Progenitor cell of endocrine pancreas (in vitro differentiated cells): ENCODE results near the gene VN1R2. TPM values are rescaled to one million over a fixed set of nuclear protein-coding genes. Genes with fewer than 3 reads are reported as not detected.
"Not testable (repeated sequence)": the region's sequence is repeated elsewhere in the genome, so short reads cannot be mapped to it uniquely, and the experiment has no call there.

Source experiments
- DNase-seq: peaks from one replicate; pipeline ENCODE4 v3.0.0; 2021; ENCODE audit warnings: low spot score; ENCODE audit not compliant: unreplicated experiment
- H3K27ac Mint-ChIP-seq: 2 replicates; pipeline ENCODE4 v1.8.0; 2021; ENCODE audit warnings: mild to moderate bottlenecking, moderate library complexity, mixed read lengths
- H3K27me3 Mint-ChIP-seq: 2 replicates; pipeline ENCODE4 v1.8.0; 2021; ENCODE audit warnings: mixed read lengths
- H3K36me3 Mint-ChIP-seq: 2 replicates; pipeline ENCODE4 v1.8.0; 2022; ENCODE audit warnings: mixed read lengths; ENCODE audit not compliant: insufficient read depth
- H3K4me1 Mint-ChIP-seq: 2 replicates; pipeline ENCODE4 v1.8.0; 2021; ENCODE audit warnings: low read depth, mixed read lengths
- H3K4me3 Mint-ChIP-seq: 2 replicates; pipeline ENCODE4 v1.8.0; 2021; ENCODE audit warnings: low read depth, mild to moderate bottlenecking, moderate library complexity, mixed read lengths
- H3K9me3 Mint-ChIP-seq: 2 replicates; pipeline ENCODE4 v1.8.0; 2021; ENCODE audit warnings: low read depth, mixed read lengths
- CTCF ChIP-seq: fragments of 200-600 bp; sonication (generic); IDR thresholded peaks from one replicate; pipeline ENCODE4 v1.5.0; 2021; ENCODE audit warnings: antibody characterized with exemption, mild to moderate bottlenecking; ENCODE audit not compliant: unreplicated experiment
- long read RNA-seq: library from polyadenylated mRNA; unstranded; transcript quantifications from one replicate; pipeline ENCODE4 v2.0.0, GENCODE V29; 2020
- total RNA-seq: library from RNA; stranded (reverse); gene quantifications from 2 replicates; pipeline ENCODE4 v1.2.1, GENCODE V29; 2021

VN1R2 gene, protein sequence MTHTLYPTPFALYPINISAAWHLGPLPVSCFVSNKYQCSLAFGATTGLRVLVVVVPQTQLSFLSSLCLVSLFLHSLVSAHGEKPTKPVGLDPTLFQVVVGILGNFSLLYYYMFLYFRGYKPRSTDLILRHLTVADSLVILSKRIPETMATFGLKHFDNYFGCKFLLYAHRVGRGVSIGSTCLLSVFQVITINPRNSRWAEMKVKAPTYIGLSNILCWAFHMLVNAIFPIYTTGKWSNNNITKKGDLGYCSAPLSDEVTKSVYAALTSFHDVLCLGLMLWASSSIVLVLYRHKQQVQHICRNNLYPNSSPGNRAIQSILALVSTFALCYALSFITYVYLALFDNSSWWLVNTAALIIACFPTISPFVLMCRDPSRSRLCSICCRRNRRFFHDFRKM
- not detected in 2 replicates for total RNA-seq
- long read RNA-seq, partial matches to known transcripts: 0 of 1 reads
- long read RNA-seq, other reads (novel, unspliced or antisense): 1 of 1 reads

DNA sequence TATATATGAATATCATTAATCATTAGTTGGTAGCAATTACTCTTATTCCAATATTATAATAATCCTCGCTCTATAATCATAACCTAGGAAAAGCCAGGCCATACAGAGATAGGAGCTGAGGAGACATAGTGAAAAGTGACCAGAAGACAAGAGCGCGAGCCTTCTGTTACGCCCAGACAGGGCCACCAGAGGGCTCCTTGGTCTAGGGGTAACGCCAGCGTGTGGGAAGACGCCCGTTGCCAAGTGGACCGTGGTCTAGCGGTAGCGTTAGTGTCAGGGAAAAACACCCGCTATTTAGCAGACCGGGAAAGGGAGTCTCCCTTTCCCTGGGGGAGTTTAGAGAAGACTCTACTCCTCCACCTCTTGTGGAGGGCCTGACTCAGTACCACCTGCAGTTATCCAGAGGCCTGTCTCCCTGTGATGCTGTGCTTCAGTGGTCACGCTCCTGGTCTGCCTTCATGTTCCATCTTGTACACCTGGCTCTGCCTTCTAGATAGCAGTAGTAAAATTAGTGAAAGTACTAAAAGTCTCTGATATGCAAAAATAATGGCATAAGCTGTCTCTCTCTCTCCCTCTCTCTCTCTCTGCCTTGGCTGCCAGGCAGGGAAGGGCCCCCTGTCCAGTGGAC, at the start of gene VN1R2:
TSS of gene VN1R2 (plus strand) at position 578 of the 628 bp plus-strand sequence. CDS start 84 bp downstream, outside the sequence.
- not testable (repeated sequence) for H3K4me3 Mint-ChIP-seq, DNase-seq, H3K4me1 Mint-ChIP-seq, H3K27ac Mint-ChIP-seq, H3K27me3 Mint-ChIP-seq
- Mint-ChIP-seq H3K9me3 (peaks cover 25% of the 10 kb centered on the region), H3K36me3 (peaks cover 12% of the 10 kb centered on the region)

DNA sequence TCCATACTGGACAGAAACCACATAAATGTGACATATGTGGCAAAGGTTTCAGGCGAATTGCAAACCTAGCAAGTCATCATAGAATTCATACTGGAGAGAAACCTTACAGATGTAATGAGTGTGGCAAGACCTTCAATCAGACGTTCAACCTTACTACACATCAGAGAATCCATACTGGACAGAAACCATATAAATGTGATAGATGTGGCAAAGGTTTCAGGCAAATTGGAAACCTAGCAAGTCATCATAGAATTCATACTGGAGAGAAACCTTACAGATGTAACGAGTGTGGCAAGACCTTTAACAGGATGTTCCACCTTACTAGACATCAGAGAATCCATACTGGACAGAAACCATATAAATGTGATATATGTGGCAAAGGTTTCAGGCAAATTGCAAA, 46.5 kb upstream of the VN1R2 start:
- H3K4me3 Mint-ChIP-seq, H3K27ac Mint-ChIP-seq, H3K4me1 Mint-ChIP-seq, DNase-seq, H3K27me3 Mint-ChIP-seq: not testable (repeated sequence)
- H3K9me3 Mint-ChIP-seq: peaks cover 76% of the 10 kb centered on the region
- peaks cover 87% of the 10 kb centered on the region for H3K36me3 Mint-ChIP-seq

- H3K4me1 Mint-ChIP-seq: no peaks in the 10 kb centered on the region
- no peak for DNase-seq
- H3K36me3 Mint-ChIP-seq: peaks cover 77% of the 10 kb centered on the region
- no peak overlapping the region for H3K27ac Mint-ChIP-seq
- peaks cover 66% of the 10 kb centered on the region for H3K9me3 Mint-ChIP-seq
- H3K4me3 Mint-ChIP-seq: no peak overlapping the region
- no peaks in the 10 kb centered on the region for H3K27me3 Mint-ChIP-seq
- no peak for TF ChIP-seq CTCF
These were observed 45.3 kb upstream of the VN1R2 start for GRCh38 chr19:53212703-53213320.

- Mint-ChIP-seq H3K36me3 (peaks cover 25% of the 10 kb centered on the region), H3K9me3 (peaks cover 48% of the 10 kb centered on the region)
- not testable (repeated sequence) for H3K27me3 Mint-ChIP-seq, H3K4me3 Mint-ChIP-seq, H3K27ac Mint-ChIP-seq, H3K4me1 Mint-ChIP-seq, DNase-seq
These were observed 35.4 kb upstream of the VN1R2 start for GRCh38 chr19:53222716-53223115.

DNA sequence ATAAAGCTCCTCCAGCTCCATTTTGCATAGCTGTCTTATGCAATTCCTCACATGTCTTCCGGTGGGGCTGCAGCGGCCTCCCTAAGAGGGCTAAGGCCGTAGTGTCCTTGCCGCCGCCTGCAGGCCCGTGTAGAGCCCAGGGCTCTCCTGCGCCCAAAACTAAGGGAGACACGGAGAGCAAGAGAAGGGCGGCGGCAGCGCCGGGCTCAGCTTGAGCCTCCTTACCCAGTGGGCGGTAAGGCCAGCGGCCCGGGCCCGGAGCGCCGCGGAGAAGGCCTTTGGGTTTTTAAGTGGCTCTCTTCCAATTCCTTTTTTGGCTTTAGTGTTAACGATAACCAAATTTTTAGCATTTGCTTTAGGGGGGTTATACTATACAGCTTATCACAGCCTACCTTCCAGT, 33.5 kb upstream of the VN1R2 start:
- peaks cover 46% of the 10 kb centered on the region for H3K9me3 Mint-ChIP-seq
- no peak for DNase-seq
- H3K4me3 Mint-ChIP-seq: no peak overlapping the region
- H3K27ac Mint-ChIP-seq: no peak overlapping the region
- H3K4me1 Mint-ChIP-seq: no peaks in the 10 kb centered on the region
- H3K36me3 Mint-ChIP-seq: peaks cover 28% of the 10 kb centered on the region
- no peaks in the 10 kb centered on the region for H3K27me3 Mint-ChIP-seq
- TF ChIP-seq CTCF: no peak

GRCh38 chr19:53237114-53237777, 20.8 kb upstream of the VN1R2 start:
- Mint-ChIP-seq H3K9me3 (peaks cover 62% of the 10 kb centered on the region), H3K4me3 (no peak overlapping the region), H3K27me3 (no peaks in the 10 kb centered on the region), H3K36me3 (peaks cover 76% of the 10 kb centered on the region), H3K4me1 (no peaks in the 10 kb centered on the region), H3K27ac (no peak overlapping the region)
- no peak for TF ChIP-seq CTCF
- DNase-seq: no peak
